Subcutaneous abdominal adipose tissue (tissue), 5 donors: ENCODE results near the gene ERI3.
A peak's percentile ranks its signal among the peaks of the same experiment; 100 is the strongest.

Source experiments
- H3K27ac ChIP-seq: one replicate; pipeline ENCODE4 v1.7.0; 2013; ENCODE audit warnings: low read depth, mild to moderate bottlenecking, inconsistent platforms, low read length, moderate library complexity
- H3K27me3 ChIP-seq, 5 donors: one replicate each; pipeline ENCODE4 v1.7.0; 2013; ENCODE audit warnings: low read length in 5 of 5, inconsistent platforms in 1 of 5; ENCODE audit not compliant: control insufficient read depth in 5 of 5, insufficient read depth in 4 of 5
- H3K36me3 ChIP-seq, 5 donors: one replicate each; pipeline ENCODE4 v1.7.0; 2013; ENCODE audit warnings: low read length in 5 of 5; ENCODE audit not compliant: control insufficient read depth in 5 of 5, insufficient read depth in 5 of 5
- H3K4me1 ChIP-seq, 5 donors: one replicate each; pipeline ENCODE4 v1.7.0; 2013; ENCODE audit warnings: low read length in 5 of 5, mild to moderate bottlenecking in 3 of 5, moderate library complexity in 1 of 5; ENCODE audit not compliant: control insufficient read depth in 5 of 5, insufficient read depth in 5 of 5
- H3K4me3 ChIP-seq, 5 donors: one replicate each; pipeline ENCODE4 v1.7.0; 2013; ENCODE audit warnings: low read length in 5 of 5, low read depth in 1 of 5
- H3K9ac ChIP-seq, 5 donors: one replicate each; pipeline ENCODE4 v1.7.0; 2013; ENCODE audit warnings: low read length in 5 of 5, mild to moderate bottlenecking in 4 of 5, moderate library complexity in 3 of 5
- H3K9me3 ChIP-seq, 5 donors: one replicate each; pipeline ENCODE4 v1.7.0; 2013; ENCODE audit warnings: low read length in 5 of 5; ENCODE audit not compliant: control insufficient read depth in 5 of 5
- donor health status: healthy.
- donor health status: healthy.
- donor health status: healthy.
- donor health status: healthy.
- donor health status: healthy.

The ERI3 gene

GRCh38 chr1:44354840-44355581 lies at the start of gene ERI3:
TSS of gene ERI3 (minus strand) at chr1:44355257. CDS start at chr1:44355026, 231 bp downstream.
- H3K4me1 ChIP-seq = peaks cover 0 to 19% (median 16%) of the 10 kb centered on the region in 5 donors
- H3K9me3 ChIP-seq = no peaks in the 10 kb centered on the region
- H3K36me3 ChIP-seq = no peaks in the 10 kb centered on the region
- H3K27me3 ChIP-seq = no peaks in the 10 kb centered on the region
- peak within 1 kb of the TSS in 4 of 5 donors; percentile 74 to 86 (median 82) for H3K9ac ChIP-seq
- H3K4me3 ChIP-seq = peak within 1 kb of the TSS; percentile 74 to 83 (median 80)
- H3K27ac ChIP-seq = peak within 1 kb of the TSS; percentile 57

GRCh38 chr1:44401256-44402228 lies 46.5 kb upstream of the ERI3 start:
- Histone ChIP-seq H3K4me3 (no peak overlapping the region), H3K27me3 (peaks cover 10 to 36% (median 28%) of the 10 kb centered on the region in 5 donors)

DNA sequence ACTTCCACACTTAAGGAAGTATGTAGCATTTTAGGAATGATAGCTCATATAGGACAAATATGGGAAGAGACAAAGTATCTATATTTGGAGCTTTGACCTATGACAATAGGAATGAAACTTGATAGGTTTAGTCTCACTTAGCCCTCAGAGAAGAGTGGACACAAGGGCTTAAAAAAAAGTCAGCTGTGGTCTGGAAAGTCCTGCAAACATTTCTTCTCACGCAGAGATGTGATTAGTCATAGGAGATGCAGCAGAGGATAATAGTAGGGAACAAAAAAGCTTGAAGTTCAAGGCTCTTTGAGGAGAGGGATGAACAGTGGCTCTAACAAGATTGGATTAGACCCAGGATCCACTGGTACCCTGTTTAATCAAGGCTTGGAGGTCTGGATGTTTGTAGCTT lies 35.2 kb upstream of the ERI3 start:
- Histone ChIP-seq H3K27me3 (peaks cover 0 to 6% (median 0%) of the 10 kb centered on the region in 5 donors), H3K9me3 (no peaks in the 10 kb centered on the region), H3K9ac (no peak overlapping the region), H3K4me3 (no peak overlapping the region), H3K36me3 (no peaks in the 10 kb centered on the region), H3K4me1 (no peaks in the 10 kb centered on the region), H3K27ac (no peak overlapping the region)

More at GRCh38 chr1:44401256-44402228, 46.5 kb upstream of the ERI3 start:
- Histone ChIP-seq H3K9ac (no peak overlapping the region), H3K9me3 (peaks cover 0 to 3% (median 0%) of the 10 kb centered on the region in 5 donors), H3K27ac (no peak overlapping the region), H3K36me3 (no peaks in the 10 kb centered on the region), H3K4me1 (peaks cover 2 to 18% (median 16%) of the 10 kb centered on the region in 5 donors)

DNA sequence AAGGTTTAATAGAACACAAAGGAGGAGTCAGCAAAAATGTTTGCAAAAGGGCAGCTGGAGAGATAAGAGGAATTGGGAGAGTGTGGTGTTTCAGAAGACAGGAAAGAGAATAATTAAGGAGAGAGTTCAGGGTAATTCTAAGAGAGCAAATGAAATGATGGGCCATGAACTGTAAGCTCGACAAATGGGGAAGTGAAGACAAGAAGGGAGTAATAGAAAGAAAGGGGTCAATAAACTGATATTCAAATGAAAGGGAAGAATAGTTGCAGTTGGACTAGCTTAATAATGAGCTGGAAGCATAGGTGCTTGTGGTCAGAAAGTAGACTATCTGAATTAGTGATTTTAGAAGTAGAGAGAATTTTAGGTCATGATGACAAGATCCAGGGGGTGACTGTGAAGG lies 34.4 kb upstream of the ERI3 start:
- Histone ChIP-seq H3K27me3 (peaks cover 0 to 3% (median 0%) of the 10 kb centered on the region in 5 donors), H3K4me3 (no peak overlapping the region)

DNA sequence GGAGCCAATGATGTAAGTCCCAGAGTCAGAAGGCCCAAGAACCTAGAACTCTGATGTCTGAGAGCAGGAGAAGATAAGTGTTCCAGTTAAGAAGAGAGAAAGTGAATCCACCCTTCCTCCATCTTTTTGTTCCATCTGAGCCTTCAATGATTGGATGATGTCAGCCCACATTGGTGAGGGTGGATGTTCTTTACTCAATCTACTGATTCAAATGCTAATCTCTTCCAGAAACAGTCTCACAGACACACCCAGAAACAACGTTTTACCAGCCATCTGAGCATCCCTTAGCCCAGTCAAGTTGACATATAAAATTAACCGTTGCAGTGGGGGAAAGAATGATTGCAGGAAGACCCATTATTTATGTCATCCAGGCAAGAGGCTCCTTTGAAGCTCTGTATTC lies 33.5 kb upstream of the ERI3 start:
- no peaks in the 10 kb centered on the region for H3K4me1 ChIP-seq
- H3K27ac ChIP-seq = no peak overlapping the region
- peaks cover 0 to 3% (median 0%) of the 10 kb centered on the region in 5 donors for H3K27me3 ChIP-seq
- H3K9ac ChIP-seq = no peak overlapping the region
- no peaks in the 10 kb centered on the region for H3K36me3 ChIP-seq
- H3K9me3 ChIP-seq = no peaks in the 10 kb centered on the region
- H3K4me3 ChIP-seq = no peak overlapping the region

More for the DNA sequence above, 34.4 kb upstream of the ERI3 start:
- Histone ChIP-seq H3K4me1 (no peaks in the 10 kb centered on the region), H3K9ac (no peak overlapping the region), H3K27ac (no peak overlapping the region), H3K9me3 (no peaks in the 10 kb centered on the region), H3K36me3 (no peaks in the 10 kb centered on the region)

GRCh38 chr1:44380666-44381177 lies 25.7 kb upstream of the ERI3 start:
- H3K27me3 ChIP-seq = peaks cover 0 to 2% (median 0%) of the 10 kb centered on the region in 5 donors
- no peak overlapping the region for H3K9ac ChIP-seq
- no peak overlapping the region for H3K27ac ChIP-seq

DNA sequence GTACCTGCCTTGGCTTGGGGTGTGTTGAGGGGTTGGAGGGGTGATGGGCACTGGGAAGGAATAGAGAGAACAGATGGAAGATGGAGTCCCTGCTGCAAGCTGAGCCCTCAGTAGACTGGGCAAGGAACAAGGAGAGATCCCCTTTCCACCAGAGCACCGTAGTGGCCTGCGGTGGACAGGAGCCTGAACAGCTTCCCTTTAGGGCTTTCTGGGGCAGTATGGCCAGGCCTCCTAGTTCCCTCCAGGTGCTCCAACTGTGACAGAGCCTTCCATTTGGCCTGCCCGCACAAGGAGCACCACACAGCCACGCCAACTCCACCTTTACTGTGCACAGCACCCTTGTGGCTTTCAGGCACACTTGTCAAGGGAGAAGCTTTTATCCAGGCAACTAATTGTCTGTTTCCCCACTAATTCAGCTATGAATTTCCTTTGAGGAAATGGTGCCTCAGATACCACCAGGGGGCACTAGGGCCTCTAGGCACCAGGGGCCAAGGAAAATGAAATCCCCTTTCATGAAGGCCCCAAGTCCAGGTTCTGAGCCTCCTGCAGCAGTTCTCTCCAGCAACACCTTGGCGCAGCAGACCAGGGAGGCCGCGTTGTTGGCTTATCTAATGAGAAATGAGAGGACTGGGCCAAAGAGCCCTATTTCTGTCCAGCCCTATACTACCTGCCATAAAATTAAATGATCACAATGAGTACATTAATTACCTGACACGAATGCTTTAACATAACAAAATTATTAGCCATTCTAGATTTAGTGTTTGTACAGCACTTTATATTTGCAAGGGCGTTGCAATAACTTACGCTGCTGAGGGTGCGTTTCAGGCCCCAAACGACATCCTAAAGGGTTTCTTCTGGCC lies 23.1 kb upstream of the ERI3 start:
- Histone ChIP-seq H3K27me3 (peaks cover 0 to 2% (median 0%) of the 10 kb centered on the region in 5 donors), H3K4me1 (no peaks in the 10 kb centered on the region), H3K36me3 (no peaks in the 10 kb centered on the region), H3K27ac (no peak overlapping the region), H3K4me3 (no peak overlapping the region), H3K9me3 (no peaks in the 10 kb centered on the region), H3K9ac (no peak overlapping the region)

More at GRCh38 chr1:44380666-44381177, 25.7 kb upstream of the ERI3 start:
- H3K36me3 ChIP-seq = no peaks in the 10 kb centered on the region
- H3K9me3 ChIP-seq = no peaks in the 10 kb centered on the region
- H3K4me3 ChIP-seq = no peak overlapping the region
- no peaks in the 10 kb centered on the region for H3K4me1 ChIP-seq

GRCh38 chr1:44375547-44375946 lies 20.5 kb upstream of the ERI3 start:
- Histone ChIP-seq H3K4me3 (no peak overlapping the region), H3K27ac (no peak overlapping the region), H3K4me1 (no peaks in the 10 kb centered on the region), H3K9me3 (no peaks in the 10 kb centered on the region), H3K36me3 (no peaks in the 10 kb centered on the region), H3K9ac (no peak overlapping the region), H3K27me3 (peaks cover 0 to 2% (median 0%) of the 10 kb centered on the region in 5 donors)

DNA sequence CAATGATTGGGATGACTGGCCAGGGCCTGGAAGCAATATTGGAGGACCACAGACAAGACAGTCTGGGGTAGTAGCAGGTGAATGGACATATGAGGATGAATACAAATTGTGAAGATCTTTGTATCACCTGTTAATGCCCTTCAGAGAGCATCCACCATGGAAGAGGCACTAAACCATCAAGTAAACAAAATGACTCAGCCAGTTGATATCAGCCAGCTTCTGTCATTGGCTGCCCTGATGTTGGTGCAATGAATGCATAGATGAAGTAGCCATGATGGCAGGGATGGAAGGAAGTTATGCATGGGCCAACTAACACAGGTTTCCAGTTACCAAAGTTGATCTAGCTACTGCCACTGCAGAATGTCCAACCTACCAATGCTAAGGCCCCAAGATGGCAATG lies 16.1 kb upstream of the ERI3 start:
- H3K27me3 ChIP-seq = peaks cover 0 to 7% (median 0%) of the 10 kb centered on the region in 5 donors
- no peak overlapping the region for H3K9ac ChIP-seq
- no peaks in the 10 kb centered on the region for H3K9me3 ChIP-seq
- no peak overlapping the region for H3K27ac ChIP-seq
- H3K4me1 ChIP-seq = no peaks in the 10 kb centered on the region
- no peak overlapping the region for H3K4me3 ChIP-seq
- no peaks in the 10 kb centered on the region for H3K36me3 ChIP-seq
